Limb (tissue), 2 donors: ENCODE measurements around the gene TPRA1.

ENCODE experiments used
- DNase-seq, 2 donors: peaks; one replicate each; pipeline ENCODE4 v3.0.0-alpha.2; 2016; ENCODE audit errors: extremely low spot score in 2 of 2

The TPRA1 gene

GRCh38 chr3:127560051-127560787 is 30.3 kb downstream of the TPRA1 start:
- DNase-seq = no peak

- DNase-seq = no peak
Measured at GRCh38 chr3:127556565-127556964, 34.0 kb downstream of the TPRA1 start.

GRCh38 chr3:127555108-127555507 is 35.4 kb downstream of the TPRA1 start:
- no peak for DNase-seq

GRCh38 chr3:127552038-127552437 is 38.5 kb downstream of the TPRA1 start:
- no peak for DNase-seq

- DNase-seq = no peak
Measured at GRCh38 chr3:127551178-127551577, 39.4 kb downstream of the TPRA1 start.

- no peak for DNase-seq
Measured at GRCh38 chr3:127550468-127551157, 39.9 kb downstream of the TPRA1 start.

- no peak for DNase-seq
Measured at GRCh38 chr3:127549826-127550467, 40.6 kb downstream of the TPRA1 start.

- peak; percentile 48 to 92 for DNase-seq
Measured at GRCh38 chr3:127547761-127548605, 42.5 kb downstream of the TPRA1 start.

GRCh38 chr3:127546970-127547733 is 43.4 kb downstream of the TPRA1 start:
- no peak for DNase-seq

GRCh38 chr3:127546554-127546953 is 44.0 kb downstream of the TPRA1 start:
- no peak for DNase-seq

- no peak for DNase-seq
Measured at GRCh38 chr3:127545711-127546457, 44.6 kb downstream of the TPRA1 start.

GRCh38 chr3:127545216-127545615 is 45.3 kb downstream of the TPRA1 start:
- DNase-seq = no peak

GRCh38 chr3:127544803-127545201 is 45.7 kb downstream of the TPRA1 start:
- no peak for DNase-seq

GRCh38 chr3:127544192-127544802 is 46.2 kb downstream of the TPRA1 start:
- peak; percentile 35 to 81 for DNase-seq

GRCh38 chr3:127543441-127543840 is 47.1 kb downstream of the TPRA1 start:
- DNase-seq = no peak

- no peak for DNase-seq
Measured at GRCh38 chr3:127542441-127542952, 48.0 kb downstream of the TPRA1 start.

GRCh38 chr3:127541320-127541719 is 49.2 kb downstream of the TPRA1 start:
- no peak for DNase-seq

- no peak for DNase-seq
Measured at GRCh38 chr3:127539366-127540060, 51.0 kb downstream of the TPRA1 start.

- no peak for DNase-seq
Measured at GRCh38 chr3:127538569-127538968, 52.0 kb downstream of the TPRA1 start.
